Neural cell (in vitro differentiated cells): Measurements from ENCODE around the gene CDC73. TPM values are rescaled to one million over a fixed set of nuclear protein-coding genes. Genes with fewer than 3 reads are reported as not detected.

Source experiments
- H2AFZ ChIP-seq: fragments of 200-600, 300-800 bp; sonication (generic), shearing (Covaris generic); 2 replicates; pipeline ENCODE4 v1.6.0; 2014; ENCODE audit warnings: low read depth, mild to moderate bottlenecking, antibody characterized with exemption, low read length, moderate library complexity
- H3F3A ChIP-seq: fragments of 200-600 bp; shearing (Covaris generic); 2 replicates; pipeline ENCODE4 v1.6.1; 2016; ENCODE audit warnings: mild to moderate bottlenecking, moderate library complexity, mixed read lengths, antibody characterized with exemption, low read length; ENCODE audit not compliant: insufficient read depth, poor library complexity, severe bottlenecking
- H3K27ac ChIP-seq: fragments of 200-600, 300-800 bp; sonication (generic), shearing (Covaris generic); 2 replicates; pipeline ENCODE4 v1.5.1; 2014; ENCODE audit warnings: mild to moderate bottlenecking, low read length, moderate library complexity
- H3K27me3 ChIP-seq: fragments of 300-800, 200-600 bp; sonication (generic), shearing (Covaris generic); 2 replicates; pipeline ENCODE4 v1.6.0; 2014; ENCODE audit warnings: mild to moderate bottlenecking, low read depth, low read length, moderate library complexity; ENCODE audit not compliant: insufficient read depth
- H3K36me3 ChIP-seq: fragments of 300-800, 200-600 bp; sonication (generic), shearing (Covaris generic); 2 replicates; pipeline ENCODE4 v1.5.1; 2014; ENCODE audit warnings: mild to moderate bottlenecking, antibody characterized with exemption, low read length, moderate library complexity; ENCODE audit not compliant: insufficient read depth
- H3K4me2 ChIP-seq: fragments of 300-800, 200-600 bp; sonication (generic), shearing (Covaris generic); 2 replicates; pipeline ENCODE4 v1.6.0; 2014; ENCODE audit warnings: mild to moderate bottlenecking, low read length
- H3K4me3 ChIP-seq: fragments of 300-800, 200-600 bp; sonication (generic), shearing (Covaris generic); 2 replicates; pipeline ENCODE4 v1.5.1; 2014; ENCODE audit warnings: mild to moderate bottlenecking, low read length, moderate library complexity
- H3K79me2 ChIP-seq: fragments of 200-600 bp; shearing (Covaris generic); replicated peaks from 2 replicates; pipeline ENCODE4 v1.6.0; 2014; ENCODE audit warnings: mild to moderate bottlenecking, low read length, moderate library complexity; ENCODE audit not compliant: insufficient read depth
- H3K9ac ChIP-seq: fragments of 300-800, 200-600 bp; sonication (generic), shearing (Covaris generic); 2 replicates; pipeline ENCODE4 v1.6.1; 2016; ENCODE audit warnings: mild to moderate bottlenecking, low read length, mixed read lengths
- H3K9me2 ChIP-seq: fragments of 200-600 bp; shearing (Covaris generic); 2 replicates; pipeline ENCODE4 v1.6.1; 2016; ENCODE audit warnings: mild to moderate bottlenecking, low read length, mixed read lengths; ENCODE audit not compliant: insufficient read depth
- H3K9me3 ChIP-seq: fragments of 200-600, 300-800 bp; sonication (generic), shearing (Covaris generic); 2 replicates; pipeline ENCODE4 v1.6.1; 2016; ENCODE audit warnings: mild to moderate bottlenecking, mixed run types, low read length, moderate library complexity, mixed read lengths
- H4K20me1 ChIP-seq: fragments of 200-600 bp; shearing (Covaris generic); 2 replicates; pipeline ENCODE4 v1.6.1; 2016; ENCODE audit warnings: mild to moderate bottlenecking, mixed run types; ENCODE audit not compliant: insufficient read depth
- CTCF ChIP-seq: fragments of 450-650 bp; IDR thresholded peaks from 2 replicates; pipeline ENCODE4 v1.5.1; 2014; ENCODE audit warnings: antibody characterized with exemption, mild to moderate bottlenecking, moderate library complexity; ENCODE audit not compliant: poor library complexity, severe bottlenecking
- EP300 ChIP-seq: fragments of 450-650 bp; conservative IDR thresholded peaks from 2 replicates; pipeline ENCODE4 v1.6.1; 2014; ENCODE audit warnings: antibody characterized with exemption, mild to moderate bottlenecking, moderate library complexity; ENCODE audit not compliant: poor library complexity, severe bottlenecking
- EZH2 ChIP-seq: fragments of 200-600, 300-800 bp; shearing (Covaris generic), sonication (generic); IDR thresholded peaks from 2 replicates; pipeline ENCODE4 v1.6.1; 2014; ENCODE audit warnings: antibody characterized with exemption, low read length, borderline replicate concordance, mild to moderate bottlenecking; ENCODE audit not compliant: insufficient read depth, poor library complexity, severe bottlenecking
- MXI1 ChIP-seq: fragments of 450-650 bp; conservative IDR thresholded peaks from 2 replicates; pipeline ENCODE4 v1.6.1; 2014; ENCODE audit warnings: antibody characterized with exemption, mild to moderate bottlenecking; ENCODE audit not compliant: poor library complexity, severe bottlenecking
- POLR2AphosphoS5 ChIP-seq: IDR thresholded peaks from 2 replicates; pipeline ENCODE4 v1.6.1; 2012
- RAD21 ChIP-seq: fragments of 450-650 bp; conservative IDR thresholded peaks from 2 replicates; pipeline ENCODE4 v1.6.1; 2014; ENCODE audit warnings: antibody characterized with exemption, mild to moderate bottlenecking, moderate library complexity
- REST ChIP-seq: IDR thresholded peaks from 2 replicates; pipeline ENCODE4 v1.6.1; 2012; ENCODE audit warnings: borderline replicate concordance
- SMC3 ChIP-seq: fragments of 450-650 bp; conservative IDR thresholded peaks from 2 replicates; pipeline ENCODE4 v1.6.1; 2014; ENCODE audit warnings: antibody characterized with exemption, mild to moderate bottlenecking, moderate library complexity; ENCODE audit not compliant: poor library complexity
- TAF1 ChIP-seq: IDR thresholded peaks from 2 replicates; pipeline ENCODE4 v1.6.1; 2012; ENCODE audit warnings: low read depth
- polyA plus RNA-seq: library from polyadenylated mRNA; depleted of rRNA; stranded (reverse); fragments of >200 nt; gene quantifications from 2 replicates; pipeline ENCODE4 v1.2.3, GENCODE V29; 2014

CDC73 gene
- polyA plus RNA-seq, 1 donor from 2014 or later: 11.9 TPM

GRCh38 chr1:193110864-193111263 is 11.0 kb upstream of the CDC73 start:
- Histone ChIP-seq H4K20me1 (no peaks in the 10 kb centered on the region), H3F3A (no peaks in the 10 kb centered on the region), H3K4me3 (no peak overlapping the region), H2AFZ (no peak overlapping the region), H3K36me3 (no peaks in the 10 kb centered on the region), H3K9me3 (no peaks in the 10 kb centered on the region), H3K27ac (no peak overlapping the region), H3K9ac (no peak overlapping the region), H3K27me3 (no peaks in the 10 kb centered on the region), H3K79me2 (no peaks in the 10 kb centered on the region), H3K9me2 (no peaks in the 10 kb centered on the region), H3K4me2 (no peak overlapping the region)
- no peak for TF ChIP-seq CTCF
- no peak for TF ChIP-seq POLR2AphosphoS5
- no peak for TF ChIP-seq EP300
- no peak for TF ChIP-seq EZH2

GRCh38 chr1:193111641-193112090 is 10.2 kb upstream of the CDC73 start:
- TF ChIP-seq EZH2: no peak
- TF ChIP-seq EP300: no peak
- Histone ChIP-seq H3K9me2 (no peaks in the 10 kb centered on the region), H3K9me3 (no peaks in the 10 kb centered on the region), H3K4me3 (no peak overlapping the region), H3F3A (no peaks in the 10 kb centered on the region), H2AFZ (no peak overlapping the region), H3K79me2 (no peaks in the 10 kb centered on the region), H4K20me1 (no peaks in the 10 kb centered on the region), H3K4me2 (no peak overlapping the region), H3K36me3 (no peaks in the 10 kb centered on the region), H3K9ac (no peak overlapping the region), H3K27me3 (no peaks in the 10 kb centered on the region), H3K27ac (no peak overlapping the region)

GRCh38 chr1:193113258-193113991 is 8.4 kb upstream of the CDC73 start:
- TF ChIP-seq REST (no peak), POLR2AphosphoS5 (no peak), MXI1 (no peak), EZH2 (no peak), CTCF (no peak), RAD21 (no peak), TAF1 (no peak), SMC3 (no peak), EP300 (no peak)
- no peaks in the 10 kb centered on the region for H3K27me3 ChIP-seq
- no peak overlapping the region for H3K27ac ChIP-seq
- no peaks in the 10 kb centered on the region for H3K9me2 ChIP-seq
- H3F3A ChIP-seq: no peaks in the 10 kb centered on the region
- no peaks in the 10 kb centered on the region for H4K20me1 ChIP-seq
- H3K4me2 ChIP-seq: no peak overlapping the region
- H3K9ac ChIP-seq: no peak overlapping the region
- no peak overlapping the region for H2AFZ ChIP-seq
- H3K36me3 ChIP-seq: no peaks in the 10 kb centered on the region
- H3K9me3 ChIP-seq: no peaks in the 10 kb centered on the region
- H3K4me3 ChIP-seq: no peak overlapping the region
- H3K79me2 ChIP-seq: no peaks in the 10 kb centered on the region
